Liver (tissue), 3 donors: ENCODE measurements around the gene PNMA6F.

Experiments used
- CTCF ChIP-seq: fragments of 150-350 bp; IDR thresholded peaks from 2 replicates; pipeline ENCODE4 v1.5.1; 2017; ENCODE audit warnings: improper control_type of control experiment, low read depth, low read length; ENCODE audit not compliant: missing input control
- JUND ChIP-seq, 2 donors: IDR thresholded peaks; 2 replicates each; pipeline ENCODE4 v1.6.1; 2016; ENCODE audit warnings: antibody characterized with exemption in 2 of 2
- SP1 ChIP-seq: IDR thresholded peaks from 2 replicates; pipeline ENCODE4 v1.6.1; 2018; ENCODE audit warnings: antibody characterized with exemption, mild to moderate bottlenecking
- TAF1 ChIP-seq: conservative IDR thresholded peaks from 2 replicates; pipeline ENCODE4 v1.6.1; 2016; ENCODE audit warnings: antibody characterized with exemption, mild to moderate bottlenecking
- TF ChIP-seq, protein P1 (sequence below): IDR thresholded peaks from 2 replicates; pipeline ENCODE4 v1.6.1; 2016; ENCODE audit warnings: antibody characterized with exemption, mild to moderate bottlenecking
- donor health status: healthy.
- donor health status: healthy.

- TF ChIP-seq, protein P1, sequence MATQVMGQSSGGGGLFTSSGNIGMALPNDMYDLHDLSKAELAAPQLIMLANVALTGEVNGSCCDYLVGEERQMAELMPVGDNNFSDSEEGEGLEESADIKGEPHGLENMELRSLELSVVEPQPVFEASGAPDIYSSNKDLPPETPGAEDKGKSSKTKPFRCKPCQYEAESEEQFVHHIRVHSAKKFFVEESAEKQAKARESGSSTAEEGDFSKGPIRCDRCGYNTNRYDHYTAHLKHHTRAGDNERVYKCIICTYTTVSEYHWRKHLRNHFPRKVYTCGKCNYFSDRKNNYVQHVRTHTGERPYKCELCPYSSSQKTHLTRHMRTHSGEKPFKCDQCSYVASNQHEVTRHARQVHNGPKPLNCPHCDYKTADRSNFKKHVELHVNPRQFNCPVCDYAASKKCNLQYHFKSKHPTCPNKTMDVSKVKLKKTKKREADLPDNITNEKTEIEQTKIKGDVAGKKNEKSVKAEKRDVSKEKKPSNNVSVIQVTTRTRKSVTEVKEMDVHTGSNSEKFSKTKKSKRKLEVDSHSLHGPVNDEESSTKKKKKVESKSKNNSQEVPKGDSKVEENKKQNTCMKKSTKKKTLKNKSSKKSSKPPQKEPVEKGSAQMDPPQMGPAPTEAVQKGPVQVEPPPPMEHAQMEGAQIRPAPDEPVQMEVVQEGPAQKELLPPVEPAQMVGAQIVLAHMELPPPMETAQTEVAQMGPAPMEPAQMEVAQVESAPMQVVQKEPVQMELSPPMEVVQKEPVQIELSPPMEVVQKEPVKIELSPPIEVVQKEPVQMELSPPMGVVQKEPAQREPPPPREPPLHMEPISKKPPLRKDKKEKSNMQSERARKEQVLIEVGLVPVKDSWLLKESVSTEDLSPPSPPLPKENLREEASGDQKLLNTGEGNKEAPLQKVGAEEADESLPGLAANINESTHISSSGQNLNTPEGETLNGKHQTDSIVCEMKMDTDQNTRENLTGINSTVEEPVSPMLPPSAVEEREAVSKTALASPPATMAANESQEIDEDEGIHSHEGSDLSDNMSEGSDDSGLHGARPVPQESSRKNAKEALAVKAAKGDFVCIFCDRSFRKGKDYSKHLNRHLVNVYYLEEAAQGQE = no peak
- TF ChIP-seq CTCF (no peak), TAF1 (no peak), JUND (IDR thresholded peaks at IDR 0.05) (no peak), SP1 (no peak)
Measured at GRCh38 chrX:153348421-153348820, 26.9 kb upstream of the PNMA6F start.
